ENCODE results near the gene NCKAP5. TPM values are rescaled to one million over a fixed set of nuclear protein-coding genes. Genes with fewer than 3 reads are reported as not detected.

NCKAP5 gene
- total RNA-seq, 4 donors from 2014 or later: 0.55 to 6.6 (median 3.3) TPM; not detected in 1

DNA sequence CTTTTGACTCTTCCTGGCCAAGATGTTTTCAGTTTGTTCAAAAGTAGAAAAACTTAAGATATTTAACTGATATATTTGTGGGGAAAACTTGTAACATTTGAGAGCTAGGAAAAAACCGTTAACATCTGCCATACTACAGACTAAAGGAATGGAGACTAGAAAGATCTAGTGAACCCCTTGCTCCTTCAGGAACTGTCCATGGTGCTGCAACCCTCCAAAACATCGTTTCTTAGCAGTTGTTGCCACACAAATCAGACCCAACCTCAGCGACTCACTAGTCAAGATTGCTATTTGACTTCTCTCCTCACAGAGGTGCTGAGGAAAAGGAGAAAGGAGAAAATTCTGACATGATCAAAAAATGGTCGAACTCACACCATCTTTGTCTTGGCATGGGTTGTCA, 504.5 kb downstream of the NCKAP5 start:
- intact Hi-C loops (cut with DNase I; ENCODE audit: low total_unique reads): no loop called here
- Histone ChIP-seq H3K9me3 (no peaks in the 10 kb centered on the region), H3K27ac (no peak overlapping the region)

DNA sequence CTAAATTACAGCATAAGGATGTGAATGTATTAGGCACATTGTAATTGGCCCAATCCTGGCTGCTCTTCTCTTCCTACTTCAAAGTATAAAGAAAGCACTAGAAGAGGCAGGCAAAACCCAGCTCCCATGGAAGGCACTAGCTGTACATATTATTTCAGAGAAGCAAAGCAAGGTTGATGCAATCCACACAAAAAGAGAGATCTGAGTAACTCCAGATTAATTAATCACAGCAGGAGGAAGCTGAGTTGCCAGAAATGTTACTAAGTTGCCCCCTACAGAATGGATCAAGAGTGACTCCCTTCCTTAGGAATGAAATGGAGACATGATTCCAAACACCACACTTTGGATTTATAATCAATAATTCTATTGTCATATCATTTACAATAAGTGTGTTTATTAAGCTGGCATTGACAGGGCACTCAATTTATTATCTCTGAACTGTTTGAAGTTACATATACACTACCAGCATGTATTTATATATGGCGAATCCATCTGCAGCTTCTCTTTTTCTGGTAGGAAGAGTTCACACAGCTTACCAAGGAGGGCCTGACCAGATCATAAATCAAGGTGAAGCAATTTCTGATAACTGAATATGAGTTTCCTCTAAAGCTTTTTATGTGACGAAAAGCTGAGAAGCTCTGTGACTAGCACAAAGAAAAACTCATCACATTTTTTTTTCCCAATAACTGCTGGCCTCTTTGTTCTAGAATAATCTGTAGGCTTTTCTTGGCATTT, 505.2 kb downstream of the NCKAP5 start:
- H3K9me3 ChIP-seq: no peaks in the 10 kb centered on the region
- intact Hi-C loops (cut with DNase I; ENCODE audit: low total_unique reads): no loop called here

More for the DNA sequence above, 504.5 kb downstream of the NCKAP5 start:
- Histone ChIP-seq H3K4me3 (no peak overlapping the region), H3K36me3 (no peaks in the 10 kb centered on the region), H3K27me3 (no peaks in the 10 kb centered on the region), H3K4me1 (no peaks in the 10 kb centered on the region)
- DNase-seq: no peak
- TF ChIP-seq POLR2A (IDR thresholded peaks at IDR 0.05): no peak
- TF ChIP-seq, protein P1, sequence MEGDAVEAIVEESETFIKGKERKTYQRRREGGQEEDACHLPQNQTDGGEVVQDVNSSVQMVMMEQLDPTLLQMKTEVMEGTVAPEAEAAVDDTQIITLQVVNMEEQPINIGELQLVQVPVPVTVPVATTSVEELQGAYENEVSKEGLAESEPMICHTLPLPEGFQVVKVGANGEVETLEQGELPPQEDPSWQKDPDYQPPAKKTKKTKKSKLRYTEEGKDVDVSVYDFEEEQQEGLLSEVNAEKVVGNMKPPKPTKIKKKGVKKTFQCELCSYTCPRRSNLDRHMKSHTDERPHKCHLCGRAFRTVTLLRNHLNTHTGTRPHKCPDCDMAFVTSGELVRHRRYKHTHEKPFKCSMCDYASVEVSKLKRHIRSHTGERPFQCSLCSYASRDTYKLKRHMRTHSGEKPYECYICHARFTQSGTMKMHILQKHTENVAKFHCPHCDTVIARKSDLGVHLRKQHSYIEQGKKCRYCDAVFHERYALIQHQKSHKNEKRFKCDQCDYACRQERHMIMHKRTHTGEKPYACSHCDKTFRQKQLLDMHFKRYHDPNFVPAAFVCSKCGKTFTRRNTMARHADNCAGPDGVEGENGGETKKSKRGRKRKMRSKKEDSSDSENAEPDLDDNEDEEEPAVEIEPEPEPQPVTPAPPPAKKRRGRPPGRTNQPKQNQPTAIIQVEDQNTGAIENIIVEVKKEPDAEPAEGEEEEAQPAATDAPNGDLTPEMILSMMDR (IDR thresholded peaks at IDR 0.05): no peak

DNA sequence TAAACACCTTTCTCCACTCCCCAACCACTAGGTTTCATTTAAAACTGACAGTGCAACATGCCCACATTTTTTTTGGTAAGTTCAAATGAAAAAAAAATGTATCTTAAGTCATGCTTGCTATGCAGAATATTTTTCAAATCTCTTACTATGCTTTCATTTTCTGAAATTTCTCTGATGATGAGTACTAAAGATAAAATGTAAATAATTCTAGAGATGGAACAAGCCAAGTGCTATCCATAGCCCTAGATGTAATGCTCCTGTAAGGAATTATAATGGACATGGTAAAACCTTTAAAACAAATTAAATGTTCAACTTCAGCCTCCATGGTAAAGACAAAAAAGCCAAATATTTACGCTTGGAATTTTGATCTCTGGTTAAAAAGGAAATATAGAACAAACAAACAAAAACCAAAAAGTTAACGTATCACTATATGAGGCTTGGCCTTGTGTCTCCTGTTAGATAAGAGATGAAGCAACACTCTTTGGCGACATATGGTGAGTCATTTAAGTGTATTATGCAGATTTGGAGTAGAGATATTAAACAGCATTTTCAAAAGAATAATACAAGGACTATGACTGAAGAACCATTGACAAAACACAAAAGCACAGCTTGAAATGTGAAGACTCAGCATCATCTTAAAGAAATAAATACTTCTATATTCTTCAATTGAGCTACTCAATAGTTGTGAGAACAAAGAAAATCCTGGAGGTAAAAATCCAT, 506.2 kb downstream of the NCKAP5 start:
- H3K27me3 ChIP-seq: no peaks in the 10 kb centered on the region
- no peak overlapping the region for H3K4me3 ChIP-seq
- no peaks in the 10 kb centered on the region for H3K9me3 ChIP-seq
- H3K36me3 ChIP-seq: no peaks in the 10 kb centered on the region
- H3K4me1 ChIP-seq: no peaks in the 10 kb centered on the region
- H3K27ac ChIP-seq: no peak overlapping the region
- intact Hi-C loops (cut with DNase I; ENCODE audit: low total_unique reads): no loop called here
- no peak for DNase-seq
- TF ChIP-seq, protein P1 (IDR thresholded peaks at IDR 0.05): no peak

More for the DNA sequence above, 505.2 kb downstream of the NCKAP5 start:
- Histone ChIP-seq H3K27ac (no peak overlapping the region), H3K4me1 (no peaks in the 10 kb centered on the region), H3K4me3 (no peak overlapping the region), H3K27me3 (no peaks in the 10 kb centered on the region), H3K36me3 (no peaks in the 10 kb centered on the region)
- no peak for TF ChIP-seq POLR2A (IDR thresholded peaks at IDR 0.05)
- TF ChIP-seq, protein P1 (IDR thresholded peaks at IDR 0.05): no peak
- DNase-seq: no peak

DNA sequence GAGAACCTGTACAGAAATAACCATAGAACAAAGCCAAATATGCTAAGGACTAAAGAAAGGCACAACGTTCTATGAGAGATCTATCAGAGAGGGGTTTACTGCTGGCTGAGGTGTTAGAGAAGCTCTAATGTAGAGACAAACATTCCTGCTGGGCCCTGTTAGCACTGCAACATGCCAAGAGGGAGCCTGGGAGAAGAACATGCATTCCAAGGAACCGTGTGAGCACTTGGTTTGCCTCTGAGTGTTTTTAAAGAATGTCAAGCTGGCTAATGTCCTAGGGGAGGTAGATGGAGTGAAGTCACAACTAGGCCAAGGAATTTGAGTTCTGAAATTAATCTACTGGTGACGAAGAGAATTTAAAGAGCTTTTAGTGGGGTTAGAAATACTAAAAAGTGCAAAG, 514.0 kb downstream of the NCKAP5 start:
- TF ChIP-seq POLR2A (IDR thresholded peaks at IDR 0.05): no peak
- TF ChIP-seq, protein P1 (IDR thresholded peaks at IDR 0.05): no peak
- no peaks in the 10 kb centered on the region for H3K4me1 ChIP-seq
- no peak for DNase-seq
- intact Hi-C loops (cut with DNase I; ENCODE audit: low total_unique reads): no loop called here
- no peaks in the 10 kb centered on the region for H3K9me3 ChIP-seq
- no peak overlapping the region for H3K4me3 ChIP-seq
- H3K36me3 ChIP-seq: no peaks in the 10 kb centered on the region
- no peaks in the 10 kb centered on the region for H3K27me3 ChIP-seq
- H3K27ac ChIP-seq: no peak overlapping the region

DNA sequence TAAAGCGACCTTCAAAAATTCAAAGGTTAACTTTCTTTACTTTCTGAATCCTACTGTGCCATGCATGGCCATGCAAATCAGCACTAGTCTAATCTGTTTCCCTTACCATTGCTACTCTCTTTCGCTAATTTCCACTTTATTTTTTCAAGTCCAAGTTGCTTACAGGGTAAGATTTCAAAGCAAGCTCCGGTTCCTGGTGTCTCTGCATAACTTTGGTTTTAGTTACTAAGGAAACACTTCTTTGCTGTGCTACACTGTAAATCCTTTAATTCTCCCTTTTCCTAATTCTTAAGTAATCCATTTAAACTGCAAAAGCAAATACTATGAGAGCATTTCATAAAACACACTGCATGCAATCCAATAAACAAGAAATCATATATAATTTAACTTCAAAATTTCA, 514.7 kb downstream of the NCKAP5 start:
- intact Hi-C loops (cut with DNase I; ENCODE audit: low total_unique reads): no loop called here
- Histone ChIP-seq H3K36me3 (no peaks in the 10 kb centered on the region), H3K9me3 (no peaks in the 10 kb centered on the region), H3K27ac (no peak overlapping the region), H3K27me3 (no peaks in the 10 kb centered on the region), H3K4me1 (no peaks in the 10 kb centered on the region), H3K4me3 (no peak overlapping the region)
- TF ChIP-seq POLR2A (IDR thresholded peaks at IDR 0.05): no peak
- TF ChIP-seq, protein P1 (IDR thresholded peaks at IDR 0.05): no peak
- no peak for DNase-seq
